NCI-H1930 (cell line): ENCODE measurements around the gene TAPT1.
"Not testable (repeated sequence)": the region's sequence is repeated elsewhere in the genome, so short reads cannot be mapped to it uniquely, and the experiment has no call there.

Experiments
- DNase-seq, 2 experiments: peaks; one replicate each; lab custom pipeline; 2025; lab: John Stamatoyannopoulos, UW

The TAPT1 gene

GRCh38 chr4:16212138-16212782, 14.0 kb downstream of the TAPT1 start:
- DNase-seq = no peak

- no peak for DNase-seq
Measured at GRCh38 chr4:16207409-16207808, 18.9 kb downstream of the TAPT1 start.

GRCh38 chr4:16206848-16207247, 19.4 kb downstream of the TAPT1 start:
- no peak for DNase-seq

GRCh38 chr4:16206301-16206700, 20.0 kb downstream of the TAPT1 start:
- DNase-seq = no peak

GRCh38 chr4:16205298-16206164, 20.7 kb downstream of the TAPT1 start:
- peak in 1 of 2 experiments; percentile 20 for DNase-seq

- no peak for DNase-seq
Measured at GRCh38 chr4:16204505-16204904, 21.8 kb downstream of the TAPT1 start.

GRCh38 chr4:16203083-16203482, 23.2 kb downstream of the TAPT1 start:
- DNase-seq = no peak

GRCh38 chr4:16202598-16202997, 23.7 kb downstream of the TAPT1 start:
- DNase-seq = no peak

- peak in 1 of 2 experiments; percentile 22 for DNase-seq
Measured at GRCh38 chr4:16199093-16199492, 27.2 kb downstream of the TAPT1 start.

- DNase-seq = peak; percentile 50 to 55
Measured at GRCh38 chr4:16197876-16198665, 28.2 kb downstream of the TAPT1 start.

- DNase-seq = peak; percentile 38 to 43
Measured at GRCh38 chr4:16196482-16197393, 29.5 kb downstream of the TAPT1 start.

- no peak for DNase-seq
Measured at GRCh38 chr4:16195209-16195608, 31.1 kb downstream of the TAPT1 start.

- not testable (repeated sequence) for DNase-seq
Measured at GRCh38 chr4:16194798-16195197, 31.5 kb downstream of the TAPT1 start.

GRCh38 chr4:16194214-16194613, 32.1 kb downstream of the TAPT1 start:
- DNase-seq = no peak

- DNase-seq = no peak
Measured at GRCh38 chr4:16192631-16193518, 33.4 kb downstream of the TAPT1 start.

- peak in 1 of 2 experiments; percentile 31 for DNase-seq
Measured at GRCh38 chr4:16192057-16192456, 34.2 kb downstream of the TAPT1 start.

GRCh38 chr4:16187455-16187854, 38.8 kb downstream of the TAPT1 start:
- DNase-seq = no peak

- no peak for DNase-seq
Measured at GRCh38 chr4:16186986-16187385, 39.3 kb downstream of the TAPT1 start.

- no peak for DNase-seq
Measured at GRCh38 chr4:16183604-16184003, 42.7 kb downstream of the TAPT1 start.

GRCh38 chr4:16176621-16177020, 49.6 kb downstream of the TAPT1 start:
- DNase-seq = no peak
